CD4-positive, alpha-beta T cell treated with Interleukin-15 for 4 hours (primary cell): ENCODE results near the gene SPINK7.
"Not testable (repeated sequence)": the region's sequence is repeated elsewhere in the genome, so short reads cannot be mapped to it uniquely, and the experiment has no call there.

Experiments used
- DNase-seq: peaks from one replicate; pipeline ENCODE4 v3.0.0-alpha.2; 2020; ENCODE audit warnings: low spot score

Gene SPINK7

DNA sequence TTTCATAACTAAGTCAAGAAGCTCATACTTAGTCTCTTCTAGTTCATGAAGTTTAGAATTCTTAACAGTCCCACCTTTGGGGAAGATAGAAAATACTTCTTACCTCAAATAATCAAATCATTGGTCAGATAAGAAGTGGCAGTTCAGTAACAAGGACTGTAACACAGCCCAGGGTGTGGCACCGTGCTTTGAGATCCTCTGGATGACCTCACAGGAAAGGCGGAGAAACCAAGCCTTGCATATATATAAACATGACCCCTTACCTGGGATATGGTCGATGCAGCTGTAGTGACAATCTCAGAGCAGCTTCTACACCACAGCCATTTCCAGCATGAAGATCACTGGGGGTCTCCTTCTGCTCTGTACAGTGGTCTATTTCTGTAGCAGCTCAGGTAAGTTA lies at the start of gene SPINK7:
SPINK7 (plus strand) TSS at position 271 of the 400 bp plus-strand sequence; CDS start at position 332, 61 bp downstream.
- DNase-seq, result no peak

DNA sequence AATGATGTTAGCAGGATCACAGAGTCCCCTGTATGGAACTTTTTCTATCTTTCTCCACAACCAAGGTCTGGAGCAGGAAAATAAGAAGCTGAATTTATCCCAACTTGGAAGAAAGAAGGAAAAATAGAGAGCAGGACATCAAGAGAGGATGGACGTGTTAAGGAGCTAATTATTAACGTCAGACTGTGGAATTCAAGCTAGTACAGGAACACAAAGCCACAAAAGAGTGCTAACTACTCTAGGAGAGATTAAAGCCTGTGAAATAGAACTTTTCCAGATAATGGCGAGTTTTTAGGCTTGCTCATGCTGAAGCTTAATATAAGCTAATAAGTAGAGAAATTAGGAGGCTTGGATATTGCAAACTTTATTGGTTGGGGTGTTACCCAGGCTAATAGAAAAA lies 44.3 kb upstream of the SPINK7 start:
- no peak for DNase-seq

- DNase-seq, result no peak
Observed at GRCh38 chr5:148268566-148268965, 43.7 kb upstream of the SPINK7 start, which contains the start of gene SPINK13. TSS of gene SPINK13 (plus strand) at chr5:148268794. CDS start at chr5:148270073, 1,279 bp downstream.

DNA sequence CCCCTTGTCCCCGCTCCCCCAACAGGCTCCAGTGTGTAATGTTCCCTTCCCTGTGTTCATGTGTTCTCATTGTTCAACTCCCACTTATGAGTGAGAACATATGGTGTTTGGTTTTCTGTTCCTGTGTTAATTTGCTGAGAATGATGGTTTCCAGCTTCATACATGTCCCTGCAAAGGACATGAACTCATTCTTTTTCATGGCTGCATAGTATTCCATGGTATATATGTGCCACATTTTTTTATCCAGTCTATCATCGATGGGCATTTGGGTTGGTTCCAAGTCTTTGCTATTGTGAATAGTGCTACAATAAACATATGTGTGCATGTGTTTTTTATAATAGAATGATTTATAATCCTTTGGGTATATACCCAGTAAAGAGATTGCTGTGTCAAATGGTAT lies 37.1 kb upstream of the SPINK7 start:
- DNase-seq, result not testable (repeated sequence)

DNA sequence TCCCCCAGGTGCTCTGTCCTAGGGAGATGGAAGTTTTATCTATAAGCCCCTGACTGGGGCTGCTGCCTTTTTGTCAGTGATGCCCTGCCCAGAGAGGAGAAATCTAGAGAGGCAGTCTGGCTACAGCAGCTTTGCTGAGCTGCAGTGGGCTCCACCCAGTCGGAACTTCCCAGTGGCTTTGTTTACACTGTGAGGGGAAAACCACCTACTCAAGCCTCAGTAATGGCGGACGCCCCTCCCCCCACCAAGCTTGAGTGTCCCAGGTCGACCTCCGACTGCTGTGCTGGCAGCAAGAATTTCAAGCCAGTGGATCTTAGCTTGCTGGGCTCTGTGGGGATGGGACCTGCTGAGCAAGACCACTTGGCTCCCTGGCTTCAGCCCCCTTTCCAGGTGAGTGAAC lies 31.3 kb upstream of the SPINK7 start:
- not testable (repeated sequence) for DNase-seq

GRCh38 chr5:148281336-148281735 lies 30.9 kb upstream of the SPINK7 start:
- not testable (repeated sequence) for DNase-seq

- DNase-seq, result no peak
Observed at GRCh38 chr5:148290271-148291195, 21.7 kb upstream of the SPINK7 start.

DNA sequence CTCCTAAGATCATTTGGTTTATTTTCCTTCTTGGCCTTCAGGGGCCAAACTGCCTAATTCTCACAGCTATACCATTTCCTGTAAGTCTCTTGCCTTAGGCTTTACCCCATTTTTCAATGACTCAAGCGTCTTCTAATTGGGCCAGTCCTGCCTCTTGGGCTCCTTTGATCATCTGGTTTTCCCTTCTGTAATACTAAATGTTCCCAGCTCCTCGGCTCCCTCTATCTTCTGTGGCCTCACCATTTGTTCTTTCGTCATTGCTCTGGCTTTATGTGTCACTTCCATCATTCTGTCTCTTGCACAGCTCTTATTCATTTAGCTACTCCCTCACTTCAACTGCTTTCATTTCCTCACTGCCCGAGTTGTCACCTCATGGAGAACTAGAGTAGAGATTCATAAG lies 14.5 kb upstream of the SPINK7 start:
- DNase-seq, result no peak

DNA sequence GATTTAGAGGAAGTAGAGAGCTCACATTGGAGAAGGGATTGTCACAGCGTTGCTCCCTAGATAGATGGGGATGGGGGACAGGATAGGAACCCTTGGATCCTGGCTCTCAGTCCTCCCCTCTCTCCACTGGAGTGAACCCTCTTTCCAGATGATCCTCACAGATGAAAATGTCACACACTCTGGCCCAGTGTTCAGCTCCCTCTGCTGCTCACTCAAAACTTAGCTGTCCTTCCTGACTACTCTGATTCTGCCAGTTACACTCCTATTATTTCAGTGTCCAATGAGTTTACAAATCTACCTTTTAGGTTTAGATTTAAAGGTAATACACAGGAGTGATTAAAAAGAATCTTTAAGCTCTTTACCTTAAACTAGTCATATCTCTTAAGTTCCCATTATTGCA lies 5.8 kb upstream of the SPINK7 start:
- no peak for DNase-seq

GRCh38 chr5:148309019-148309418 lies 3.2 kb upstream of the SPINK7 start:
- DNase-seq, result no peak

DNA sequence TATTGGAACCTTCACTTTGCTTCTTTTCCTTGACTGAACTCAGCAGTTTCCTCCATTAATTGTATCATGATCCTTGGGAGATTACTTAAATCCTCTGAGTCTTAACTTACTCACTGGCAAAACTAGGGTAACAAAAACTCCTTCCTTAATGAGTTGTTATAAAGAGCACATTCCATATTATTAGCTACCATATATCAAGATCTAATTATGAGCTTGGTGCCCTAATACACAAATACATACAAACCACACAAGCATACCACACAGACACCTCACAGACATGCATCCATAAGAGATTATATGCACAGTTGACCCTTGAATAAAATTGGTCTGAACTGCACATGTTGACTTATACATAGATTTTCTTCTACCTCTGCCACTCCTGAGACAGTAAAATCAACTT lies 2.5 kb upstream of the SPINK7 start:
- DNase-seq, result no peak

DNA sequence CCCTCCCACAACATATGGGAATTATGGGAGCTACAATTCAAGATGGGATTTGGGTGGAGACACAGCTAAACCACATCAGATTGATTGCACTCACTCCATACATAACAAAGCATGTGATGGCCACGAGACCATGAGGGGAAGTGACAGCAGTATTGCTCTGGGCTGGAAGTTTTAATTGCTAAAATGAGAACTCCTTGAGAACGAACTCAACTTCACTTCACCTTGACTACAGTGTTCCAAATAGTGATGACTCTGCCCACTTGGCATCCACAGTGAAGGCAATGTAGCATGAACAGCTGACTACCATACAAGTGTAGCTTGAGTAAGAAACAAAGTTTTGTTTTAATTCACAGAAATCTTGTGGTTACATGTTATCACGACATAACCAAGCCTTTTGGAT lies 739 bp upstream of the SPINK7 start:
- DNase-seq, result no peak

DNA sequence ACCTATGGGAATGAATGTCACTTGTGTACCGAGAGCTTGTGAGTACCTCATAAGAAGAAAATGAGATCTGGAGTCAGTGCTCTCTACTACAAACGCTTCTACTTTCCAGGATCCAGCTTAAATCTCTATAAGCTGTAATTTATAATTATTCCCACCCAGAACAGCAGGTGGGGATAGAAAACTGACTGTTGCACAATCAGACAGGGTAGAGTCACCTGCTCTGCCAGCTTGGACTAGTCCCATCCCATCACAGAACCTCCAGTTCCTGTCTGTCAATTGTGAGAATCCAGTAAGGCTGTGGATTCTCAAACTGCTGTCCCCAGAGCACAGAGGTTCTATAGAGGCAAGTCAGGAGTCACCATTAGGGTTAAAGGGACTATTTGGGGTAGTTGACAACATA lies 2.0 kb downstream of the SPINK7 start:
- no peak for DNase-seq

DNA sequence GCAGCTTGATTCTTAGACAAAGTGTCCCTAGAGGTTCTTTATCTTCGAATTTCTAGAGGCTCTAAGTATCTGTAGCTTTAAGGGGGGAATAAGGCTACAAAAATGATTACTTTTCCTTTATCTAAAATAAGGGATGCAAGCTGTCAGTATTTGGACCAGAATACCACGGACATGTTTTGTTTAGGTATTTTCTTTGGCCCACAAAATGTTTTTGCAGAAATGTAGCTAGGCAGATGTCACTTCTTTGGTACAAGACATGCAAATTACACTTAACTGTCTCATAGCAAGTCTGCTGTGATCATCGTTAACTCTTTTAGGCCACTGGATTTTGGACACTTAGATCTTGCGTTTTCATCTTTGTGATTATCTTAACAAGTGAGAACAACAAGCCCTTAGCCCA lies 2.5 kb downstream of the SPINK7 start:
- DNase-seq, result no peak

DNA sequence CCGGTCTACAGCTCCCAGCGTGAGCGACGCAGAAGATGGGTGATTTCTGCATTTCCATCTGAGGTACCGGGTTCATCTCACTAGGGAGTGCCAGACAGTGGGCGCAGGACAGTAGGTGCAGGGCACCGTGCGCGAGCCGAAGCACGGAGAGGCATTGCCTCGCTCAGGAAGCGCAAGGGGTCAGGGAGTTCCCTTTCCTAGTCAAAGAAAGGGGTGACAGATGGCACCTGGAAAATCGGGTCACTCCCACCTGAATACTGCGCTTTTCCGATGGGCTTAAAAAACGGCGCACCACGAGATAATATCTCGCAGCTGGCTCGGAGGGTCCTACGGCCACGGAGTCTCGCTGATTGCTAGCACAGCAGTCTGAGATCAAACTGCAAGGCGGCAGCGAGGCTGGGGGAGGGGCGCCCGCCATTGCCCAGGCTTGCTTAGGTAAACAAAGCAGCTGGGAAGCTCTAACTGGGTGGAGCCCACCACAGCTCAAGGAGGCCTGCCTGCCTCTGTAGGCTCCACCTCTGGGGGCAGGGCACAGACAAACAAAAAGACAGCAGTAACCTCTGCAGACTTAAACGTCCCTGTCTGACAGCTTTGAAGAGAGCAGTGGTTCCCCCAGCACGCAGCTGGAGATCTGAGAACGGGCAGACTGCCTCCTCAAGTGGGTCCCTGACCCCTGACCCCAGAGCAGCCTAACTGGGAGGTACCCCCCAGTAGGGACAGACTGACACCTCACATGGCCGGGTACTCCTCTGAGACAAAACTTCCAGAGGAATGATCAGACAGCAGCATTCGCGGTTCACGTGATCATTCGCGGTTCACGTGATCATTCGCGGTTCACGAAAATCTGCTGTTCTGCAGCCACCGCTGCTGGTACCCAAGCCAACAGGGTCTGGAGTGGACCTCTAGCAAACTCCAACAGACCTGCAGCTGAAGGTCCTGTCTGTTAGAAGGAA lies 8.1 kb downstream of the SPINK7 start:
- DNase-seq, result not testable (repeated sequence)

DNA sequence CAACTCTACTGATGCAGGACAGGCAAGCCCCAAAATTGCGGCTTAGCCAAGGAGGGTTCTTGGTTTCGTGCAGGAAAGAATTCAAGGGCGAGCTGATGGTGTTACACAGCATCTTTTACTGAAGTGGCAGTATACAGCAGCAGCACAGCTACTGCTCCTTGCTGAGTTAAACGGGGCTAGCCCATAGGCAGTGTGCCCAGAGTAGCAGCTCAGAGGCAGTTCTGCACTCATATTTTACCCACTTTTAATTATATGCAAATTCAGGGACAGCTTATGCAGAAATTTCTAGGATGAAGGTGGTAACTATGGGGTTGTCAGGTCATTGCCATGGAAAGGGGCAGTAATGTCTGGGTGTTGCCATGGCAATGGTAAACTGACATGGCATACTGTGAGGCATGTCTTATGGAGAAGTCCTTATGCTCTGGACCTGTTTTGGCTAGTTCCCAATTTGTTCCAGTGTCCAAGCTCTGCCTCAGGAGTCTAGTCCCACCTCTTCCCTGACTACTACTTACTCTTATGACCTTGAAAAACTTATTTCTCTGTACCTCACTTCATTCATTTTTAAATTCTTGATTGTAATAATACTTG lies 21.1 kb downstream of the SPINK7 start:
- no peak for DNase-seq

GRCh38 chr5:148335259-148335658 lies 23.0 kb downstream of the SPINK7 start, which contains the start of gene SPINK9:
TSS of gene SPINK9 (plus strand) at chr5:148335559. CDS start at chr5:148335614, 55 bp downstream.
- DNase-seq, result no peak

DNA sequence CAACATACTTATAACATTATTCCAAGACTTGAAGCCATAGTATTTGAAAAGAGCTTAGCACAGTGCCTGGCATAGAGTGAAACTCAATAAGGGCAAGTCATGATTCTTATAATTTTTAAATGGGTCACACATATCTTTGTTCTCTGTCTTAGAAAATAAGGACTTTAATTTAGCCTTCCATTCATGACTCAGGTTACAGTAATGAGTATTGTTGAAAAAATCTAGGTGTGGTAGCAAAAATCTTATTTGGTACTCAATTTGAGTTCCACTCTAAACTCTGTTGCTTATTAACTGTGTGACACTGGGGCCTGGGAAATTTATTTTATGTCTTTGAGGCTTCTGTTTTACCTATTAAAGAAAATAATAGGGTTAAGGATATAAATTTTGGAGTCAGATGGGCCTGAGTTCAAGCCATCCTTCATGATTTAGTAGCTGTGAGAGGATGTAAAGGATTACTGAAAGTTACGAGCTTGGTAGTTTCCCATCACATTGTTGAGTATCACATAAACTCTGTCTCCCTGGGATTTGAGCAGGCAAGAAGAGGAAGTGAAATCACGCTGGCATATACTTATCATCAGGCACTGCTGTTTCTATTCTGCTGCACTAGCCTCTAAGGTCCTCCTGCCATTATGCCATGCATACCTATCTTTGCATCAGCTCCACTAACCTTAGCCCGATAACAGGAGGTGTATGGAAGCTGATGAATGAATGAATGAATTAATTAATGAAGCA lies 24.6 kb downstream of the SPINK7 start:
- DNase-seq, result no peak

GRCh38 chr5:148342371-148343045 lies 30.3 kb downstream of the SPINK7 start:
- no peak for DNase-seq

- DNase-seq, result no peak
Observed at GRCh38 chr5:148343046-148343407, 30.8 kb downstream of the SPINK7 start.
